Stimulated activated CD4-positive, alpha-beta T cell treated with anti-CD3 and anti-CD28 coated beads, Interleukin-4, amount 100 ng/mL, for 48 hours (primary cell): Measurements from ENCODE around the gene CLIC1.

Experiments used
- DNase-seq, 2 donors: peaks; one replicate each; pipeline ENCODE4 v3.0.0-alpha.2; 2020; ENCODE audit warnings: low read depth in 2 of 2

Gene CLIC1

GRCh38 chr6:31768363-31769257, 32.3 kb upstream of the CLIC1 start:
- DNase-seq: no peak

DNA sequence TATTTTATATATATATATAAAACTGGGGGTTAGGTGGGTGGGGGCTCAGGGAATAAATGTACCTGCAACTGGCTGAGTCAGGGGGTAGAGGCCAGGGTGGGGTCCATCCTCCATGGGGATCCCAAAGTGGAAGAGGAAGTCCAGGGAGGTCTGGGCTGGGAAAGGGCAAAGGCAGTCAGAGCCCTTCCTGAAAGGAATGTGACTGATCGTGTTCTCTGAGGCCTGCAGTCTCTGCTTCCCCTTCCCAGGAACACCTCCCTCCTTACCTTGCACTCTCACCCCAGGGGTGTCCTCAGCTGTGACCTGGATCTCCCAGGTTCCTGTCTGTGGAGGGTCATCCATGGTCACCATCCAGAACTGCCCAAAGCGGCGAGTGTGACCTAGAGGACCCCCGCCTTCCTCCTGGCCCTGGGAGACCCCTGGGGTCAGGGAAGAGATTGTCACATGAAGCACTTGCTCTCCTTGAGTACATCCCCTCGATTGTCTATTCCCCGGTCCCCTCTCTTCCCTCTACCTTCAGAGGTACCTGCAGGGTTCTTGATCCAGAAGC, 30.8 kb upstream of the CLIC1 start:
- DNase-seq: no peak

GRCh38 chr6:31765910-31766794, 29.8 kb upstream of the CLIC1 start:
- DNase-seq: no peak

DNA sequence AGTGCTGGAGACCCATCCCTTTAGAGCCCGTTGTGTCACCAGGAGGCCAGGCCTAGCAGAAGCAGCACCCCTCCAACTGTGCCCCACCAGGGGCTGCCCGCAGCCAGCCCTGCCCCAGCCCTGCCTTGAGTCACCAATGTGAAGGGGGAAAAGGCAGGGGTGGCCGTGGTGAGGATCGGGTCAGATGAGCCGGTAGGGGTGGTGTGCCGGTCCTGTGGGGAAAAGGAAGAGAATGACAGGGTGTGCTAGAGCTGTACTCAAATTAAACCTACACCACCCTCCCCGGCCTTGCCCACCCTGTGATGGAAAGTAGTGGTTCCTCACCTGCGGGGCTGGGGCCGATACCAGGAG, 29.2 kb upstream of the CLIC1 start:
- DNase-seq: no peak

- no peak for DNase-seq
Measured at GRCh38 chr6:31764198-31764597, 27.9 kb upstream of the CLIC1 start.

DNA sequence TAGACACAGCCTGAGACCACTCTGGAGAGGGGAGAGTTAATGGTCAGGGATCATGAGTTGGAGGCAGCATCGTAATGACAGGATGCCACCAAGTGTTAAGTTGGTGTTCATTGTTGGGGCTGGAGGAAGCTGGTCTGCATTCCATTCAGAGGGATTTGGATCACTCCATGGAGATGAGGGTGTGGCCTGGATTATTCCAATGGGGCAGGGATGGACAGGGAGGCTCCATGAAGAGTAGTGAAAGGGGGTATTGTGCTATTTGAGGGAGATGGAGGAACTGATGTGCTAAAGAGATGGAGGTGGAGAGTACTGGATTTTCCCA, 27.2 kb upstream of the CLIC1 start:
- DNase-seq: no peak

GRCh38 chr6:31762878-31763618, 26.7 kb upstream of the CLIC1 start:
- DNase-seq: no peak

GRCh38 chr6:31762356-31762755, 26.0 kb upstream of the CLIC1 start, which contains the start of gene SAPCD1:
Gene SAPCD1 (plus strand): TSS chr6:31762656. CDS start chr6:31763055, 399 bp downstream.
- no peak for DNase-seq

DNA sequence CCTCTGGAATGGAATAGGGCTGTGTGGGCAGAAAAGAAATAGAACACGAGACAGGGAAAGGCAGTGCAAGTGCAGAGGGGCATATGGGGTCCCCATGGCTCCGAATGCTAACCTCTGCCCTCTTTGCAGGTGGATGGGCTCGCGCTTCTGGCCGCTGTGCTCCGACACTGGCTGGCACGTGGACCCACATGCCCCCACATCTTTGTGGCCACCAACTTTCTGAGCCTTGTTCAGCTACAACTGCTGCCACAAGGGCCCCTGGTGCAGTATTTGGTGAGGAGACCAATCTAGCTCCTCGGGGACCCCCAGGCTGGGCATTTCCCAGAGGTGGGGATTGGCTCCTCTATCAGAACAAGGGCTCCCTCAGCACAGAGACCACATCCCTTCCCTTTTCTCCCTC, 25.0 kb upstream of the CLIC1 start:
- DNase-seq: no peak

GRCh38 chr6:31760790-31761189, 24.5 kb upstream of the CLIC1 start:
- DNase-seq: no peak

GRCh38 chr6:31758281-31758680, 22.0 kb upstream of the CLIC1 start:
- no peak for DNase-seq

- no peak for DNase-seq
Measured at GRCh38 chr6:31752739-31753319, 16.5 kb upstream of the CLIC1 start.

DNA sequence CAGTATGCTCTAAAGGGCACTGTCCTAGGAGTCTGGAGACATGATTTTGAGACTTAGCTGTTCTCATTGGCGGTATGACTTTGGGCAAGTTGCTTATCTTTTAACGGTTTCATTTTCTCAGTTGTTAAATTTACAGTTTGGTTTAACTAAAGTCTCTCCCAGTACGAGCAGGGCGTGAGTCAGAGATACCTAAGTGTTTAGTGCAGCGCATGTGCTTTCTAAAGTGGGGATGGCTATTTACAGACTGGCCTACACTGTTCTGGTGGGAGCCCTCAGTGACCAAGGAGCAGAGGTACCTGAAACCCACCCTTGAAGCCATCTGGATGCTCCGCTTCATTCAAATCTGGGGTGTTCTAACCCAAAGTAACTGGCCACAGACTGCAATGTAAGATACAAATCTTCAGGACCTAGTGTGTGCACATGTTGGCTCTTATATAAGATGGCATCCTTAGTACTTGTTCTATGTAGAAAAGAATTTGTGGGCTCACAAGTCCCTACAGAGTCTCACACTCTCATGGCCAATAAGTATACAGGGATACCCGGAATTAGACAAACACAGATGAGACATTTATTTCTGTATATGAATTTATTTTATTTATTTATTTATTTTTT, 14.2 kb upstream of the CLIC1 start:
- DNase-seq: no peak

- DNase-seq: no peak
Measured at GRCh38 chr6:31749301-31750036, 13.1 kb upstream of the CLIC1 start.

DNA sequence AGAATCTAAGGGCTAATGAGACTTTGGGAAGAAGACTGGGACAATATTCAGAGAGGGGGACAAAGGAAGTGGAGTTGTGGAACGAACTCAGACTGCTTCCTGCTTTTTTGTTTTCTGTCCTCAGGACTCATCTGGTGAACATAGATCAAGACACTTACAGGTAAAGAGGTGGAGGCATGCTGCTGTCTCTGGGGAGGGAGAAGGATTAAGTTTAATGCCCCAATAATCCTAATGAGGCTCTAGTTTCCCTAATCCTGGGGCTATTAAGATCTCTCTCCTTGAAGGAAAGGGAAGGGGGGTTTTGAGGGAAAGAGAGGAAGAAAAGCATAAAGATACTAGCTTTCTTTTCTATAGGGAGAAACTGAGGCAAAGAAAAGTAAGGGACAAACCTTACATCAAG, 8.1 kb upstream of the CLIC1 start:
- DNase-seq: no peak

- DNase-seq: no peak
Measured at GRCh38 chr6:31742894-31743293, 6.6 kb upstream of the CLIC1 start.

- DNase-seq: no peak
Measured at GRCh38 chr6:31741815-31742214, 5.5 kb upstream of the CLIC1 start.

GRCh38 chr6:31740397-31741223, 4.3 kb upstream of the CLIC1 start:
- no peak for DNase-seq

GRCh38 chr6:31739639-31740396, 3.5 kb upstream of the CLIC1 start, which contains the start of gene MSH5:
Gene MSH5 (plus strand): TSS chr6:31740005. CDS start chr6:31740467, 462 bp downstream.
- DNase-seq: peak; percentile 91 to 97
